Measurements from ENCODE around the gene CBY3. TPM values are rescaled to one million over a fixed set of nuclear protein-coding genes. Genes with fewer than 3 reads are reported as not detected.
A peak's percentile ranks its signal among the peaks of the same experiment; 100 is the strongest.
"Not testable (repeated sequence)": the region's sequence is repeated elsewhere in the genome, so short reads cannot be mapped to it uniquely, and the experiment has no call there.

The CBY3 gene
- total and polyA plus RNA-seq, 2 experiments from 2014 or later, result 0.18 TPM; not detected in 1

- Histone ChIP-seq H3K27ac (no peak overlapping the region), H3K4me1 (ENCODE audit: low read depth) (no peaks in the 10 kb centered on the region), H3K9me3 (ENCODE audit: low read depth) (no peaks in the 10 kb centered on the region), H3K36me3 (no peaks in the 10 kb centered on the region), H3K27me3 (no peaks in the 10 kb centered on the region), H3K4me3 (no peak overlapping the region)
- no peak for TF ChIP-seq CTCF (IDR thresholded peaks at IDR 0.05; ENCODE audit: low read depth, low read length)
- DNase-seq (ENCODE audit: low read depth in 1 of 2, low spot score in 1 of 2), result no peak
Observed at GRCh38 chr5:179694561-179694960, 13.7 kb upstream of the CBY3 start.

- not testable (repeated sequence) for H3K27me3 ChIP-seq; H3K27ac ChIP-seq; H3K4me1 ChIP-seq (ENCODE audit: low read depth); H3K4me3 ChIP-seq; H3K9me3 ChIP-seq (ENCODE audit: low read depth); H3K36me3 ChIP-seq; DNase-seq (ENCODE audit: low read depth in 1 of 2, low spot score in 1 of 2)
Observed at GRCh38 chr5:179689212-179689611, 8.4 kb upstream of the CBY3 start.

- DNase-seq (ENCODE audit: low read depth in 1 of 2, low spot score in 1 of 2), result no peak
- Histone ChIP-seq H3K4me3 (no peak overlapping the region), H3K27ac (no peak overlapping the region), H3K9me3 (ENCODE audit: low read depth) (no peaks in the 10 kb centered on the region), H3K27me3 (no peaks in the 10 kb centered on the region), H3K36me3 (no peaks in the 10 kb centered on the region), H3K4me1 (ENCODE audit: low read depth) (peaks cover 3% of the 10 kb centered on the region)
- no peak for TF ChIP-seq CTCF (IDR thresholded peaks at IDR 0.05; ENCODE audit: low read depth, low read length)
Observed at GRCh38 chr5:179680014-179680779, 637 bp downstream of the CBY3 start.

GRCh38 chr5:179679014-179679674 is 1.7 kb downstream of the CBY3 start:
- peak in 1 of 2 donors; percentile 82 for DNase-seq (ENCODE audit: low read depth in 1 of 2, low spot score in 1 of 2)
- Histone ChIP-seq H3K27ac (no peak overlapping the region), H3K36me3 (no peaks in the 10 kb centered on the region), H3K27me3 (no peaks in the 10 kb centered on the region), H3K9me3 (ENCODE audit: low read depth) (no peaks in the 10 kb centered on the region), H3K4me1 (ENCODE audit: low read depth) (peaks cover 3% of the 10 kb centered on the region), H3K4me3 (peak overlapping the region; percentile 76)
- TF ChIP-seq CTCF (IDR thresholded peaks at IDR 0.05; ENCODE audit: low read depth, low read length), result peak; percentile 50

- TF ChIP-seq CTCF (IDR thresholded peaks at IDR 0.05; ENCODE audit: low read depth, low read length), result peak; percentile 1
- H3K4me1 ChIP-seq (ENCODE audit: low read depth), result peaks cover 3% of the 10 kb centered on the region
- H3K27ac ChIP-seq, result peak overlapping the region; percentile 74
- no peaks in the 10 kb centered on the region for H3K36me3 ChIP-seq
- H3K9me3 ChIP-seq (ENCODE audit: low read depth), result no peaks in the 10 kb centered on the region
- no peaks in the 10 kb centered on the region for H3K27me3 ChIP-seq
- H3K4me3 ChIP-seq, result peak overlapping the region; percentile 76
- DNase-seq (ENCODE audit: low read depth in 1 of 2, low spot score in 1 of 2), result peak; percentile 97
Observed at GRCh38 chr5:179678223-179679013, 2.4 kb downstream of the CBY3 start.

Measured in cardiac muscle cell (in vitro differentiated cells and primary cell).